ENCODE data around the gene NUP93. TPM values are rescaled to one million over a fixed set of nuclear protein-coding genes. Genes with fewer than 3 reads are reported as not detected.

Gene NUP93
- total and polyA plus RNA-seq, 9 of the 15 experiments (the other 6 are each of a cell fraction or from before 2014, with no cell fraction given), result 92.0 to 162 (median 121) TPM

GRCh38 chr16:56774016-56774680 lies 44.2 kb downstream of the NUP93 start (continued):
- TF ChIP-seq, protein P1, sequence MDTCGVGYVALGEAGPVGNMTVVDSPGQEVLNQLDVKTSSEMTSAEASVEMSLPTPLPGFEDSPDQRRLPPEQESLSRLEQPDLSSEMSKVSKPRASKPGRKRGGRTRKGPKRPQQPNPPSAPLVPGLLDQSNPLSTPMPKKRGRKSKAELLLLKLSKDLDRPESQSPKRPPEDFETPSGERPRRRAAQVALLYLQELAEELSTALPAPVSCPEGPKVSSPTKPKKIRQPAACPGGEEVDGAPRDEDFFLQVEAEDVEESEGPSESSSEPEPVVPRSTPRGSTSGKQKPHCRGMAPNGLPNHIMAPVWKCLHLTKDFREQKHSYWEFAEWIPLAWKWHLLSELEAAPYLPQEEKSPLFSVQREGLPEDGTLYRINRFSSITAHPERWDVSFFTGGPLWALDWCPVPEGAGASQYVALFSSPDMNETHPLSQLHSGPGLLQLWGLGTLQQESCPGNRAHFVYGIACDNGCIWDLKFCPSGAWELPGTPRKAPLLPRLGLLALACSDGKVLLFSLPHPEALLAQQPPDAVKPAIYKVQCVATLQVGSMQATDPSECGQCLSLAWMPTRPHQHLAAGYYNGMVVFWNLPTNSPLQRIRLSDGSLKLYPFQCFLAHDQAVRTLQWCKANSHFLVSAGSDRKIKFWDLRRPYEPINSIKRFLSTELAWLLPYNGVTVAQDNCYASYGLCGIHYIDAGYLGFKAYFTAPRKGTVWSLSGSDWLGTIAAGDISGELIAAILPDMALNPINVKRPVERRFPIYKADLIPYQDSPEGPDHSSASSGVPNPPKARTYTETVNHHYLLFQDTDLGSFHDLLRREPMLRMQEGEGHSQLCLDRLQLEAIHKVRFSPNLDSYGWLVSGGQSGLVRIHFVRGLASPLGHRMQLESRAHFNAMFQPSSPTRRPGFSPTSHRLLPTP (IDR thresholded peaks at IDR 0.05; ENCODE audit: borderline replicate concordance, extremely low read depth, insufficient read length), result no peak
- TF ChIP-seq SOX6 (IDR thresholded peaks at IDR 0.05) (no peak), SIN3B (IDR thresholded peaks at IDR 0.05; ENCODE audit: low read depth) (no peak), IRF2 (CRISPR knock-in tag; IDR thresholded peaks at IDR 0.05) (no peak)
- TF ChIP-seq, protein P2, sequence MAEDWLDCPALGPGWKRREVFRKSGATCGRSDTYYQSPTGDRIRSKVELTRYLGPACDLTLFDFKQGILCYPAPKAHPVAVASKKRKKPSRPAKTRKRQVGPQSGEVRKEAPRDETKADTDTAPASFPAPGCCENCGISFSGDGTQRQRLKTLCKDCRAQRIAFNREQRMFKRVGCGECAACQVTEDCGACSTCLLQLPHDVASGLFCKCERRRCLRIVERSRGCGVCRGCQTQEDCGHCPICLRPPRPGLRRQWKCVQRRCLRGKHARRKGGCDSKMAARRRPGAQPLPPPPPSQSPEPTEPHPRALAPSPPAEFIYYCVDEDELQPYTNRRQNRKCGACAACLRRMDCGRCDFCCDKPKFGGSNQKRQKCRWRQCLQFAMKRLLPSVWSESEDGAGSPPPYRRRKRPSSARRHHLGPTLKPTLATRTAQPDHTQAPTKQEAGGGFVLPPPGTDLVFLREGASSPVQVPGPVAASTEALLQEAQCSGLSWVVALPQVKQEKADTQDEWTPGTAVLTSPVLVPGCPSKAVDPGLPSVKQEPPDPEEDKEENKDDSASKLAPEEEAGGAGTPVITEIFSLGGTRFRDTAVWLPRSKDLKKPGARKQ (CRISPR knock-in tag; IDR thresholded peaks at IDR 0.05), result no peak

Measured in K562 (cell line).